Caco-2 (cell line): ENCODE data around the gene SSH2. TPM values are rescaled to one million over a fixed set of nuclear protein-coding genes. Genes with fewer than 3 reads are reported as not detected.

Experiments used
- BruUV-seq: library from RNA; stranded (reverse); fragments of 400-500 nt; replicated peaks from 2 replicates; lab custom pipeline; 2021; lab: Mats Ljungman, UMichigan
- CTCF ChIA-PET: fragments of 300-600 bp; sonication (Branson Sonifier 250); formaldehyde crosslinking; loops from one replicate; lab custom pipeline; 2022; ENCODE audit warnings: antibody characterized with exemption; lab: Charles Lee
- POLR2A ChIA-PET: fragments of 300-600 bp; sonication (Branson Sonifier 250); formaldehyde crosslinking; loops from one replicate; lab custom pipeline; 2022; ENCODE audit warnings: antibody characterized with exemption; lab: Charles Lee
- DNase-seq, 2 experiments: peaks; one replicate each; pipeline versions ENCODE4 v3.0.0 to v3.0.0-alpha.2; 2020 to 2022
- H3K27me3 ChIP-seq: replicated peaks from 2 replicates; pipeline ENCODE4 v1.6.0; 2011; ENCODE audit warnings: low read length; ENCODE audit not compliant: control insufficient read depth, insufficient read depth
- H3K36me3 ChIP-seq: 2 replicates; pipeline ENCODE4 v1.5.1; 2011; ENCODE audit warnings: low read length; ENCODE audit not compliant: control insufficient read depth, insufficient read depth
- H3K4me1 ChIP-seq: fragments of 250-450 bp; sonication (Bioruptor Pico); 2 replicates; pipeline ENCODE4 v1.5.1; 2020; ENCODE audit warnings: mild to moderate bottlenecking
- H3K4me3 ChIP-seq: 2 replicates; pipeline ENCODE4 v1.5.1; 2011; ENCODE audit warnings: low read depth, mild to moderate bottlenecking, control low read depth, low read length
- H3K9me3 ChIP-seq: fragments of 250-450 bp; sonication (Bioruptor Pico); 2 replicates; pipeline ENCODE4 v1.5.1; 2020; ENCODE audit warnings: mild to moderate bottlenecking, moderate library complexity
- H3K27ac Mint-ChIP-seq: one replicate; pipeline ENCODE4 v1.8.0; 2022; ENCODE audit warnings: mixed read lengths; ENCODE audit not compliant: unreplicated experiment
- H3K27me3 Mint-ChIP-seq: one replicate; pipeline ENCODE4 v1.8.0; 2022; ENCODE audit warnings: mixed read lengths; ENCODE audit not compliant: insufficient read depth, unreplicated experiment
- H3K36me3 Mint-ChIP-seq: one replicate; pipeline ENCODE4 v1.8.0; 2022; ENCODE audit warnings: mild to moderate bottlenecking, mixed read lengths; ENCODE audit not compliant: insufficient read depth, unreplicated experiment
- H3K4me1 Mint-ChIP-seq: one replicate; pipeline ENCODE4 v1.8.0; 2022; ENCODE audit warnings: low read depth, mixed read lengths; ENCODE audit not compliant: unreplicated experiment
- H3K4me3 Mint-ChIP-seq: one replicate; pipeline ENCODE4 v1.8.0; 2022; ENCODE audit warnings: mild to moderate bottlenecking, moderate library complexity, mixed read lengths; ENCODE audit not compliant: unreplicated experiment
- H3K9me3 Mint-ChIP-seq: one replicate; pipeline ENCODE4 v1.8.0; 2022; ENCODE audit warnings: mixed read lengths; ENCODE audit not compliant: unreplicated experiment
- intact Hi-C: fragments of 100-400 bp; cut with micrococcal nuclease; formaldehyde crosslinking; loops from one replicate; pipeline ENCODE4 v1.10.0; 2022; ENCODE audit not compliant: unreplicated experiment
- total RNA-seq: library from RNA; stranded (reverse); gene quantifications from 2 replicates; pipeline ENCODE4 v1.2.3, GENCODE V29; 2022
- TF ChIP-seq, protein P1 (sequence below), 2 experiments: fragments of 200-600 bp in 1 of 2; IDR thresholded peaks; 1 replicate in 1 of 2; 2 replicates in 1 of 2; pipeline versions ENCODE4 v1.5.1 to v1.8.0; 2011 to 2022; ENCODE audit warnings: antibody characterized with exemption in 1 of 2, control low read depth in 1 of 2, inconsistent platforms in 1 of 2, low read depth in 1 of 2, low read length in 1 of 2, mild to moderate bottlenecking in 1 of 2, moderate library complexity in 1 of 2; ENCODE audit not compliant: insufficient read depth in 1 of 2, severe bottlenecking in 1 of 2, unreplicated experiment in 1 of 2

Gene SSH2
- total RNA-seq, 1 experiment from 2014 or later, result 48.2 TPM

DNA sequence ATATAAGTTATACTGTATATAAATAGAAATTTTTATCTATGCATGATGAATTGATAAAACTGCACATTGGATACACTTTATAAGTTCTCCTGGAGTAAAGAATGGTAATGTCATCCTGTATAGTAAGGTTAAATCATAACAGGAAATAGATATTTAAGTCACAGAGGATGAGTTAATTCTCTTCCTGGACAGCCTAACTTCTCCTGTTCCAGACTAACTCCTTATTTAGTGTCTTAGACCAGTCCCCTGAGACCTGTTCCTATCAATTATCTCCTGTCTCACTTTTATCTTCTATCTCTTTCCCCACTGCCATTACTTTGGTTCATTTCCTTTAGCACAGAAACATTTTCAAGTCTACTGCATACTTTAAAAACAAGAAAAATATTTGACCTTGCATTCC lies 46.5 kb downstream of the SSH2 start:
- Histone ChIP-seq H3K9me3 (no peaks in the 10 kb centered on the region), H3K4me3 (no peak overlapping the region), H3K27me3 (no peaks in the 10 kb centered on the region), H3K4me1 (no peaks in the 10 kb centered on the region), H3K36me3 (no peaks in the 10 kb centered on the region)
- ChIA-PET CTCF (no interaction called here), POLR2A (no interaction called here)
- Mint-ChIP-seq H3K4me3 (no peak overlapping the region), H3K4me1 (no peaks in the 10 kb centered on the region), H3K9me3 (no peaks in the 10 kb centered on the region), H3K27ac (no peak overlapping the region), H3K36me3 (no peaks in the 10 kb centered on the region), H3K27me3 (no peaks in the 10 kb centered on the region)
- no TSS peak for BruUV-seq
- TF ChIP-seq, protein P1, sequence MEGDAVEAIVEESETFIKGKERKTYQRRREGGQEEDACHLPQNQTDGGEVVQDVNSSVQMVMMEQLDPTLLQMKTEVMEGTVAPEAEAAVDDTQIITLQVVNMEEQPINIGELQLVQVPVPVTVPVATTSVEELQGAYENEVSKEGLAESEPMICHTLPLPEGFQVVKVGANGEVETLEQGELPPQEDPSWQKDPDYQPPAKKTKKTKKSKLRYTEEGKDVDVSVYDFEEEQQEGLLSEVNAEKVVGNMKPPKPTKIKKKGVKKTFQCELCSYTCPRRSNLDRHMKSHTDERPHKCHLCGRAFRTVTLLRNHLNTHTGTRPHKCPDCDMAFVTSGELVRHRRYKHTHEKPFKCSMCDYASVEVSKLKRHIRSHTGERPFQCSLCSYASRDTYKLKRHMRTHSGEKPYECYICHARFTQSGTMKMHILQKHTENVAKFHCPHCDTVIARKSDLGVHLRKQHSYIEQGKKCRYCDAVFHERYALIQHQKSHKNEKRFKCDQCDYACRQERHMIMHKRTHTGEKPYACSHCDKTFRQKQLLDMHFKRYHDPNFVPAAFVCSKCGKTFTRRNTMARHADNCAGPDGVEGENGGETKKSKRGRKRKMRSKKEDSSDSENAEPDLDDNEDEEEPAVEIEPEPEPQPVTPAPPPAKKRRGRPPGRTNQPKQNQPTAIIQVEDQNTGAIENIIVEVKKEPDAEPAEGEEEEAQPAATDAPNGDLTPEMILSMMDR (IDR thresholded peaks at IDR 0.05; ENCODE audit: insufficient read depth in 1 of 2, low read depth in 1 of 2, low read length in 1 of 2, severe bottlenecking in 1 of 2, unreplicated experiment in 1 of 2), result no peak
- intact Hi-C loops, result no loop called here
- no peak for DNase-seq

DNA sequence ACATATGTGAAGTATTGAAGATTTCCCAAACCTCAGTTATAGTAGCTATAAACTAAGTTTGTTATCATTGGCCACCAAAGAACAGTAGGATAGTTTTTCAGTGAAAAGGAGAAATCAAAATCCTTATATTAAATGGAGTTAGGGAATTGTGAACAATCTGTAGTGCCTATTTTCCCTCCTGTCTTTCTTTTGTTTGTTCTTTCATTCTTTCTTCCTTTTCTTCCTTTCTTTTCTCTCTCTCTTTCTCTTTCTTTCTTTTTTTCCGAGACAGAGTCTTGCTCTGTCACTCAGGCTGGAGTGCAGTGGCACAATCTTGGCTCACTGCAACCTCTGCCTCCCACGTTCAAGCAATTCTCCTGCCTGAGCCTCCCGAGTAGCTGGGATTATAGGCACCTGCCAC lies 48.8 kb downstream of the SSH2 start:
- Histone ChIP-seq H3K4me3 (no peak overlapping the region), H3K9me3 (no peaks in the 10 kb centered on the region), H3K27me3 (no peaks in the 10 kb centered on the region), H3K4me1 (no peaks in the 10 kb centered on the region), H3K36me3 (no peaks in the 10 kb centered on the region)
- ChIA-PET CTCF (interaction anchor here (0.6 kb wide), 1 partner anchor 115 kb away, joined by 5 read pairs; no protein-coding TSS in a partner anchor), POLR2A (no interaction called here)
- intact Hi-C loops, result no loop called here
- Mint-ChIP-seq H3K9me3 (peaks cover 5% of the 10 kb centered on the region), H3K27ac (no peak overlapping the region), H3K27me3 (no peaks in the 10 kb centered on the region), H3K4me3 (no peak overlapping the region), H3K4me1 (no peaks in the 10 kb centered on the region), H3K36me3 (no peaks in the 10 kb centered on the region)
- TF ChIP-seq, protein P1 (IDR thresholded peaks at IDR 0.05; ENCODE audit: insufficient read depth in 1 of 2, low read depth in 1 of 2, low read length in 1 of 2, severe bottlenecking in 1 of 2, unreplicated experiment in 1 of 2), result no peak
- no peak for DNase-seq
- BruUV-seq, result no TSS peak

DNA sequence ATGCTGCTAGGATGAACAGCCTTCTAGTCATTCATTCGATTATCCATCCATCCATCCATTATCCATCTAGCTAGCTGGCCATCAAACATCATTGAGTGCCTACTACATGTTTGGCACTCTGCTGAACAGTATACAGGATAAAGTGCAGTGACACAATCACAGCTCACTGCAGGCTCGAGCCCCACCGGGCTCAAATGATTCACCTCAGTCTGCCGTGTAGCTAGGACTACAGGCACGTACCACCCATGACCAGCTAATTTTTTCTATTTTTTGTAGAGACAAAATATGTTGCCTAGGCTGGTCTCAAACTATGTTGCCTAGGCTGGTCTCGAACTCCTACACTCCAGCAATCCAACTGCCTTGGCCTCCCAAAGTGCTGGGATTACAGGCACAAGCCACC lies 50.0 kb downstream of the SSH2 start:
- intact Hi-C loops, result no loop called here
- CTCF ChIA-PET, result no interaction called here
- H3K36me3 ChIP-seq, result no peaks in the 10 kb centered on the region
- H3K27me3 ChIP-seq, result no peaks in the 10 kb centered on the region
- BruUV-seq, result no TSS peak
- H3K4me1 Mint-ChIP-seq, result peaks cover 9% of the 10 kb centered on the region
- DNase-seq, result no peak
- TF ChIP-seq, protein P1 (IDR thresholded peaks at IDR 0.05; ENCODE audit: insufficient read depth in 1 of 2, low read depth in 1 of 2, low read length in 1 of 2, severe bottlenecking in 1 of 2, unreplicated experiment in 1 of 2), result no peak
- H3K27me3 Mint-ChIP-seq, result no peaks in the 10 kb centered on the region
- no peak overlapping the region for H3K27ac Mint-ChIP-seq
- H3K4me3 ChIP-seq, result no peak overlapping the region
- no peak overlapping the region for H3K4me3 Mint-ChIP-seq
- H3K4me1 ChIP-seq, result no peaks in the 10 kb centered on the region; the same call in 1 of the 2 replicates
- no peaks in the 10 kb centered on the region for H3K9me3 ChIP-seq
- H3K9me3 Mint-ChIP-seq, result peaks cover 13% of the 10 kb centered on the region
- POLR2A ChIA-PET, result no interaction called here
- no peaks in the 10 kb centered on the region for H3K36me3 Mint-ChIP-seq
